GM06990 (cell line): Measurements from ENCODE around the gene CRCP.
"Not testable (repeated sequence)": the region's sequence is repeated elsewhere in the genome, so short reads cannot be mapped to it uniquely, and the experiment has no call there.

ENCODE experiments used
- DNase-seq: peaks from one replicate; pipeline ENCODE4 v3.0.0-alpha.2; 2011; ENCODE audit not compliant: insufficient read length; ENCODE audit errors: extremely low read depth
- H3K27me3 ChIP-seq: replicated peaks from 2 replicates; pipeline ENCODE4 v1.6.0; 2011; ENCODE audit warnings: low read length; ENCODE audit not compliant: control insufficient read depth, insufficient read depth
- H3K36me3 ChIP-seq: 2 replicates; pipeline ENCODE4 v1.5.1; 2011; ENCODE audit warnings: low read length; ENCODE audit not compliant: control insufficient read depth, insufficient read depth
- H3K4me3 ChIP-seq: replicated peaks from 2 replicates; pipeline ENCODE4 v1.5.1; 2011; ENCODE audit warnings: low read depth, mild to moderate bottlenecking, control low read depth, low read length
- TF ChIP-seq, protein P1 (sequence below): IDR thresholded peaks from 2 replicates; pipeline ENCODE4 v1.5.1; 2011; ENCODE audit warnings: low read length, control low read depth, mild to moderate bottlenecking, inconsistent platforms; ENCODE audit not compliant: insufficient read depth, poor library complexity, severe bottlenecking

CRCP gene

GRCh38 chr7:66145400-66146104 is 30.9 kb downstream of the CRCP start:
- Histone ChIP-seq H3K36me3 (peaks cover 14% of the 10 kb centered on the region), H3K27me3 (no peaks in the 10 kb centered on the region), H3K4me3 (no peak overlapping the region)
- TF ChIP-seq, protein P1, sequence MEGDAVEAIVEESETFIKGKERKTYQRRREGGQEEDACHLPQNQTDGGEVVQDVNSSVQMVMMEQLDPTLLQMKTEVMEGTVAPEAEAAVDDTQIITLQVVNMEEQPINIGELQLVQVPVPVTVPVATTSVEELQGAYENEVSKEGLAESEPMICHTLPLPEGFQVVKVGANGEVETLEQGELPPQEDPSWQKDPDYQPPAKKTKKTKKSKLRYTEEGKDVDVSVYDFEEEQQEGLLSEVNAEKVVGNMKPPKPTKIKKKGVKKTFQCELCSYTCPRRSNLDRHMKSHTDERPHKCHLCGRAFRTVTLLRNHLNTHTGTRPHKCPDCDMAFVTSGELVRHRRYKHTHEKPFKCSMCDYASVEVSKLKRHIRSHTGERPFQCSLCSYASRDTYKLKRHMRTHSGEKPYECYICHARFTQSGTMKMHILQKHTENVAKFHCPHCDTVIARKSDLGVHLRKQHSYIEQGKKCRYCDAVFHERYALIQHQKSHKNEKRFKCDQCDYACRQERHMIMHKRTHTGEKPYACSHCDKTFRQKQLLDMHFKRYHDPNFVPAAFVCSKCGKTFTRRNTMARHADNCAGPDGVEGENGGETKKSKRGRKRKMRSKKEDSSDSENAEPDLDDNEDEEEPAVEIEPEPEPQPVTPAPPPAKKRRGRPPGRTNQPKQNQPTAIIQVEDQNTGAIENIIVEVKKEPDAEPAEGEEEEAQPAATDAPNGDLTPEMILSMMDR: no peak
- DNase-seq: no peak

DNA sequence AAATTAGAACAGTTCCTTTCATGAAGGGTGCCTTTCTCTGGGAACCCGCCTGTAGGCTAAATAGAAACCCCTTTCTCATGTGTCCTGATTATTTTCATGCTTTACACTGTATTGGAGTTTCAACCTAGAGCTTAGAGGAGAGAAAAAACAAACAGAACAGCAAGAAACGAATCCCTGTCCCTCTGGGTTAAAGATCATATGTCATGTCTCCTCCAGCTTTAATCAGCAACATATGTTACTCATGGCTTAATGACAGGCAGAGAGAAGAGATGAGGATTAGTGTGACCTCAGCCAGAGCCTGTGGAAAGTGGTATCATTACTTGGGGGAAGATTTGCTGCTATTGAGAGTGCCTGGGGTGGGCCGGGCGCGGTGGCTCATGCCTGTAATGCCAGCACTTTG is 32.1 kb downstream of the CRCP start:
- peaks cover 17% of the 10 kb centered on the region for H3K36me3 ChIP-seq
- H3K4me3 ChIP-seq: no peak overlapping the region
- no peak for DNase-seq
- TF ChIP-seq, protein P1: no peak
- H3K27me3 ChIP-seq: no peaks in the 10 kb centered on the region

- H3K36me3 ChIP-seq: peaks cover 20% of the 10 kb centered on the region
- not testable (repeated sequence) for DNase-seq, H3K27me3 ChIP-seq, H3K4me3 ChIP-seq
These were observed 33.0 kb downstream of the CRCP start for GRCh38 chr7:66147657-66148056.

GRCh38 chr7:66150471-66150870 is 35.8 kb downstream of the CRCP start:
- DNase-seq: no peak
- H3K36me3 ChIP-seq: peaks cover 17% of the 10 kb centered on the region
- H3K4me3 ChIP-seq: no peak overlapping the region
- H3K27me3 ChIP-seq: no peaks in the 10 kb centered on the region
- TF ChIP-seq, protein P1: no peak

- no peak for DNase-seq
- Histone ChIP-seq H3K36me3 (peaks cover 14% of the 10 kb centered on the region), H3K4me3 (no peak overlapping the region), H3K27me3 (no peaks in the 10 kb centered on the region)
- TF ChIP-seq, protein P1: no peak
These were observed 37.9 kb downstream of the CRCP start for GRCh38 chr7:66152371-66153191.

DNA sequence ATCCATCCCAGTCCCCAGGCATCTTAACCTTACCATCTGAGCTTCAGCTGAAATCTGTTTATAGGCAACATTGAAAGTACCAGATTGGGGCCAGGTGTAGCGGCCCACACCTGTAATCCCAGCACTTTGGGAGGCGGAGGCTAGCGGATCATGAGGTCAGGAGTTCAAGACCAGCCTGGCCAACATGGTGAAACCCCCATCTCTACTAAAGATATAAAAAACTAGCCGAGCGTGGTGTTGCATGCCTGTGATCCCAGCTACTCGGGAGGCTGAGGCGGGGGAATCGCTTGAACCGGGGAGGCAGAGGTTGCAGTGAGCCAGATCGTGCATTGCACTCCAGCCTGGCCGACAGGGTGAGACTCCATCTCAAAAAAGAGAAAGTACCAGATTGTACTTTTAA is 39.0 kb downstream of the CRCP start:
- TF ChIP-seq, protein P1: no peak
- Histone ChIP-seq H3K36me3 (peaks cover 13% of the 10 kb centered on the region), H3K27me3 (no peaks in the 10 kb centered on the region), H3K4me3 (no peak overlapping the region)
- no peak for DNase-seq

GRCh38 chr7:66156035-66156434 is 41.4 kb downstream of the CRCP start:
- not testable (repeated sequence) for H3K4me3 ChIP-seq, H3K27me3 ChIP-seq, DNase-seq
- peaks cover 13% of the 10 kb centered on the region for H3K36me3 ChIP-seq
